Sigmoid colon (tissue), 7 donors: ENCODE measurements around the gene NOC2L. TPM values are rescaled to one million over a fixed set of nuclear protein-coding genes. Genes with fewer than 3 reads are reported as not detected.

ENCODE experiments used
- DNase-seq: peaks from one replicate; pipeline ENCODE4 v3.0.0-alpha.2; 2019
- H3K27ac ChIP-seq, 4 donors: fragments of 200-600 bp; sonication (generic); one replicate each; pipeline ENCODE4 v1.5.1; 2016 to 2019; ENCODE audit warnings: mild to moderate bottlenecking in 1 of 4
- H3K27me3 ChIP-seq, 3 donors: fragments of 200-600 bp; sonication (generic); one replicate each; pipeline ENCODE4 v1.5.1; 2019; ENCODE audit warnings: mild to moderate bottlenecking in 1 of 3
- H3K36me3 ChIP-seq, 4 donors: fragments of 200-600 bp; sonication (generic); one replicate each; pipeline ENCODE4 v1.5.1; 2016 to 2019
- H3K4me1 ChIP-seq, 4 donors: fragments of 200-600 bp; sonication (generic); one replicate each; pipeline ENCODE4 v1.5.1; 2017 to 2019
- H3K4me3 ChIP-seq, 4 donors: fragments of 200-600 bp; sonication (generic); one replicate each; pipeline ENCODE4 v1.5.1; 2017 to 2019; ENCODE audit warnings: mild to moderate bottlenecking in 2 of 4, moderate library complexity in 1 of 4
- H3K9me3 ChIP-seq, 4 donors: fragments of 200-600 bp in 3 of 4; sonication (generic) in 3 of 4; one replicate each; pipeline versions ENCODE4 v1.5.1 to v1.6.1; 2013 to 2019
- EP300 ChIP-seq, 4 donors: sonication (generic); formaldehyde crosslinking; IDR thresholded peaks; one replicate each; pipeline ENCODE4 v1.6.1; 2017; ENCODE audit warnings: antibody characterized with exemption in 4 of 4
- POLR2A ChIP-seq, 2 donors: fragments of 450-650 bp; IDR thresholded peaks; one replicate each; pipeline ENCODE4 v1.6.1; 2016; ENCODE audit warnings: antibody characterized with exemption in 2 of 2, mild to moderate bottlenecking in 2 of 2, moderate library complexity in 2 of 2
- POLR2AphosphoS5 ChIP-seq, 4 donors: sonication (generic); formaldehyde crosslinking; IDR thresholded peaks; one replicate each; pipeline ENCODE4 v1.6.1; 2017; ENCODE audit warnings: antibody characterized with exemption in 4 of 4
- WGBS, 2 donors: extraction: QIAGEN DNeasy Blood & Tissue Kit; methylation state at CpG; one replicate each; pipeline ENCODE4 v1.1.7; 2013; 5-methylcytosine and 5-hydroxymethylcytosine counted together
- intact Hi-C: fragments of 100-400 bp; cut with DNase I; formaldehyde crosslinking; loops from one replicate; pipeline ENCODE4 v1.15.1; 2023
- polyA plus RNA-seq, 3 donors: library from polyadenylated mRNA; stranded (reverse); fragments of 200-250 nt; gene quantifications; one replicate each; pipeline ENCODE4 v1.2.3, GENCODE V29; 2013
- total RNA-seq, 4 donors: library from RNA; depleted of rRNA; stranded (reverse); fragments of >200 nt; gene quantifications; one replicate each; pipeline ENCODE4 v1.1.0, GENCODE V29; 2016
- TF ChIP-seq, protein P1 (sequence below), 4 experiments: fragments of 450-650 bp in 3 of 4; fragments of 200-600 bp in 1 of 4; IDR thresholded peaks; one replicate each; pipeline ENCODE4 v1.5.1; 2016 to 2019; ENCODE audit warnings: antibody characterized with exemption in 4 of 4, mild to moderate bottlenecking in 3 of 4, moderate library complexity in 2 of 4
- donor health status: healthy with polysubstance abuse.
- donor health status: Bipolar disorder and iron deficiency.
- donor health status: healthy.

Gene NOC2L
- total and polyA plus RNA-seq, 7 donors = 25.4 to 81.6 (median 27.1) TPM

DNA sequence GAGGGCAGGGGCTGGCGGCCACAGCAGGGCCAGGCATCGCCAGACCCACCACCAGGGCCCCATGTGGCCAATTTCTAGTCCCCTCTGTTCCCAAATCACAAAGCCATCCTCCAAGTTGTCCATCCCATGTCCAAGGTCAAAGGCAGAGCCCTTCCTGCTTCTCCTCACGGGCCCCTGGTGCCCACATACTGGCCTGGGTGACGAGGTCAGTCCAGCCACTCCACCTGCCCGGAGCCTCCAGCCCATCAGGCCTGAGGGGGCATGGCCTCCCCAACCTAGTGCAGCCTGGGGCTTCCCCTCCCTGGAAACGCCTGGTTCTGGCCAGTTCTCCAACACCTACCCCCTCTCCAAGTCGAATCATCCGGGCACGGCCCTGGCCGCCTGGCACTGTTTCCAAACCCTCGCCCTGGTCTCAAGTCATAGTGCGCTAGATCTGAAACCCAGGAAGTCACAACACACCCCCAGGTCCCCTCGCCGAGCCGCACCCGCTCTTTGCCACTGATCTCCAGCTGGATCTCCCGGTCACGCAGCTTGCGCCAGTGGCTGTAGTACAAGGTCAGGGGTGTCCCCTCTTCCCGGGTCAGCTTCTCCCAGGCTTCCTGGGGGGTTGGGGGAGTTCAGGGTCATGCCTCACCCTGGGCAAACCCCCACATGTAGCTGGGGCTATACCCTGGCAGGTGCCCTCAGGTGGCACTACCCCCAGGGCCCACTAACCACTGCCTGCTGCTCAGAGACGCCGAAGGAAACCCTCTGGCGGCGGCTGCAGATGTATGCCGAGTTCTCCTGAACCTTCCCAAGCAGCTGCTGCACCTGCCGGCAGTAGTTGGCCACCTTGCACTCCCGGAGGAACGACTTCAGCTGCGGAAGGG lies 13.1 kb downstream of the NOC2L start:
- intact Hi-C loops = no loop called here
- no peak for DNase-seq
- Histone ChIP-seq H3K4me3 (no peak overlapping the region), H3K27ac (no peak overlapping the region), H3K4me1 (peaks cover 0 to 25% (median 23%) of the 10 kb centered on the region in 4 donors), H3K9me3 (no peaks in the 10 kb centered on the region), H3K27me3 (peaks cover 21 to 30% (median 29%) of the 10 kb centered on the region in 3 donors), H3K36me3 (peaks cover 15 to 66% (median 23%) of the 10 kb centered on the region in 4 donors)
- 82 to 91% methylated on average over 29 of the region's 29 CpGs for WGBS, 2 donors
- no peak for TF ChIP-seq POLR2AphosphoS5 (IDR thresholded peaks at IDR 0.05)

GRCh38 chr1:944341-945325 lies 14.4 kb downstream of the NOC2L start:
- no peak for DNase-seq
- Histone ChIP-seq H3K4me1 (peaks cover 0 to 37% (median 35%) of the 10 kb centered on the region in 4 donors), H3K36me3 (peaks cover 8 to 53% (median 16%) of the 10 kb centered on the region in 4 donors), H3K9me3 (no peaks in the 10 kb centered on the region), H3K4me3 (no peak overlapping the region), H3K27me3 (peaks cover 34 to 43% (median 40%) of the 10 kb centered on the region in 3 donors), H3K27ac (peak overlapping the region; percentile 40 to 75 (median 60))
- TF ChIP-seq EP300 (IDR thresholded peaks at IDR 0.05) = no peak
- no peak for TF ChIP-seq POLR2A (IDR thresholded peaks at IDR 0.05)
- TF ChIP-seq, protein P1, sequence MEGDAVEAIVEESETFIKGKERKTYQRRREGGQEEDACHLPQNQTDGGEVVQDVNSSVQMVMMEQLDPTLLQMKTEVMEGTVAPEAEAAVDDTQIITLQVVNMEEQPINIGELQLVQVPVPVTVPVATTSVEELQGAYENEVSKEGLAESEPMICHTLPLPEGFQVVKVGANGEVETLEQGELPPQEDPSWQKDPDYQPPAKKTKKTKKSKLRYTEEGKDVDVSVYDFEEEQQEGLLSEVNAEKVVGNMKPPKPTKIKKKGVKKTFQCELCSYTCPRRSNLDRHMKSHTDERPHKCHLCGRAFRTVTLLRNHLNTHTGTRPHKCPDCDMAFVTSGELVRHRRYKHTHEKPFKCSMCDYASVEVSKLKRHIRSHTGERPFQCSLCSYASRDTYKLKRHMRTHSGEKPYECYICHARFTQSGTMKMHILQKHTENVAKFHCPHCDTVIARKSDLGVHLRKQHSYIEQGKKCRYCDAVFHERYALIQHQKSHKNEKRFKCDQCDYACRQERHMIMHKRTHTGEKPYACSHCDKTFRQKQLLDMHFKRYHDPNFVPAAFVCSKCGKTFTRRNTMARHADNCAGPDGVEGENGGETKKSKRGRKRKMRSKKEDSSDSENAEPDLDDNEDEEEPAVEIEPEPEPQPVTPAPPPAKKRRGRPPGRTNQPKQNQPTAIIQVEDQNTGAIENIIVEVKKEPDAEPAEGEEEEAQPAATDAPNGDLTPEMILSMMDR (IDR thresholded peaks at IDR 0.05) = no peak
- TF ChIP-seq POLR2AphosphoS5 (IDR thresholded peaks at IDR 0.05) = no peak
- intact Hi-C loops = loop anchor here (5.0 kb wide), 1 partner anchor 37 kb away; no protein-coding TSS in a partner anchor
- WGBS, 2 donors = 72 to 74% methylated on average over 28 of the region's 28 CpGs

- H3K27ac ChIP-seq = peak overlapping the region; percentile 40 to 75 (median 60)
- H3K27me3 ChIP-seq = peaks cover 38 to 52% (median 49%) of the 10 kb centered on the region in 3 donors
- intact Hi-C loops = loop anchor here (5.0 kb wide), 1 partner anchor 36 kb away; no protein-coding TSS in a partner anchor
- DNase-seq = no peak
- no peak overlapping the region for H3K4me3 ChIP-seq
- H3K4me1 ChIP-seq = peaks cover 0 to 40% (median 38%) of the 10 kb centered on the region in 4 donors
- TF ChIP-seq POLR2AphosphoS5 (IDR thresholded peaks at IDR 0.05) = no peak
- TF ChIP-seq POLR2A (IDR thresholded peaks at IDR 0.05) = no peak
- TF ChIP-seq EP300 (IDR thresholded peaks at IDR 0.05) = no peak
- TF ChIP-seq, protein P1 (IDR thresholded peaks at IDR 0.05) = no peak
- WGBS, 2 donors = 65 to 76% methylated on average over 27 of the region's 27 CpGs
- H3K36me3 ChIP-seq = peaks cover 0 to 44% (median 10%) of the 10 kb centered on the region in 4 donors
- no peaks in the 10 kb centered on the region for H3K9me3 ChIP-seq
Measured at GRCh38 chr1:943545-944340, 15.3 kb downstream of the NOC2L start.

DNA sequence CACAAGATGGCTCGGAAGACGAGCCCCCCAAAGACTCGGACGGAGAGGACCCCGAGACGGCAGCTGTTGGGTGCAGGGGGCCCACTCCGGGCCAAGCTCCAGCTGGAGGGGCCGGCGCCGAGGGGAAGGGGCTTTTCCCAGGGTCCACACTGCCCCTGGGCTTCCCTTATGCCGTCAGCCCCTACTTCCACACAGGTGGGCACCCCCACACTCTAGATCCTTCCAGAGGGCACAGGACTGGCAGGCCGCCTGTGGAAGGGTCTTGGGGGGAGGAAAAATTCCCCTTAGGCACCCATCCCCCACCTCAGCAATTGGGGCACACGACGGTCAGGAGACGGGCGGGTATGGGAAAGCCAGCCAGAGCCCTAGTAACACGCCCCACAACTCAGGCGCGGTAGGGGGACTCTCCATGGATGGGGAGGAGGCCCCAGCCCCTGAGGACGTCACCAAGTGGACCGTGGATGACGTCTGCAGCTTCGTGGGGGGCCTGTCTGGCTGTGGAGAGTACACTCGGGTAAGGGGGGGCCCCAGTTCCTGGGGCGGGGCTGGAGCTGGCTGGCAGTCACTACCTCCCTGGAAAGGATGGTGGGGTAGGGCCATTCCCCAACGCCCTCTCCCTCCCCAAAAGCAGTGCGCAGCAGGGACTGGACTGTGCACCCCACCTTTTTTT lies 16.1 kb downstream of the NOC2L start:
- Histone ChIP-seq H3K9me3 (no peaks in the 10 kb centered on the region), H3K27ac (peak overlapping the region in 3 of 4 donors; percentile 56 to 75 (median 64)), H3K36me3 (peaks cover 0 to 36% (median 4%) of the 10 kb centered on the region in 4 donors), H3K4me1 (peaks cover 0 to 40% (median 38%) of the 10 kb centered on the region in 4 donors), H3K27me3 (peaks cover 42 to 59% (median 51%) of the 10 kb centered on the region in 3 donors), H3K4me3 (peak overlapping the region in 3 of 4 donors; percentile 19 to 49 (median 42))
- 4 to 16% methylated on average over 27 of the region's 27 CpGs for WGBS, 2 donors
- intact Hi-C loops = loop anchor here (5.0 kb wide), 1 partner anchor 36 kb away; no protein-coding TSS in a partner anchor
- peak; percentile 86 for DNase-seq
- TF ChIP-seq POLR2A (IDR thresholded peaks at IDR 0.05) (no peak), POLR2AphosphoS5 (IDR thresholded peaks at IDR 0.05) (peak in 2 of 4 donors; percentile 20 to 21)
